Pancreas (tissue), 10 donors: ENCODE data around the gene KCNJ11. TPM values are rescaled to one million over a fixed set of nuclear protein-coding genes. Genes with fewer than 3 reads are reported as not detected.

Experiments
- ATAC-seq, 4 donors: fragments of 200-7000 bp; cut with Tn5 transposase; one replicate each; pipeline versions ENCODE4 v1.8.0 to v1.9.1; 2020; ENCODE audit warnings: mild to moderate bottlenecking in 4 of 4, moderate library complexity in 4 of 4
- DNase-seq, 6 donors: peaks; one replicate each; pipeline ENCODE4 v3.0.0-alpha.2; 2020
- FAIRE-seq: peaks from 2 replicates; lab custom pipeline; 2012; peaks lifted over from hg19 to GRCh38; lab: Jason Lieb, UNC
- H3K27ac ChIP-seq, 4 donors: fragments of 200-600 bp; sonication (generic); 1 replicate in 3 of 4; 2 replicates in 1 of 4; pipeline versions ENCODE4 v1.5.0 to v1.8.0; 2020
- H3K27me3 ChIP-seq, 4 donors: fragments of 200-600 bp; one replicate each; pipeline ENCODE4 v1.8.0; 2021
- H3K36me3 ChIP-seq, 3 donors: fragments of 200-600 bp; sonication (generic) in 1 of 3; one replicate each; pipeline versions ENCODE4 v1.5.0 to v1.8.0; 2020 to 2021
- H3K4me1 ChIP-seq, 3 donors: fragments of 200-600 bp; one replicate each; pipeline ENCODE4 v1.8.0; 2021
- H3K4me3 ChIP-seq, 4 donors: fragments of 200-600 bp; sonication (generic) in 2 of 4; one replicate each; pipeline versions ENCODE4 v1.5.0 to v1.8.0; 2020 to 2021
- H3K9me3 ChIP-seq, 4 donors: fragments of 200-600 bp; one replicate each; pipeline ENCODE4 v1.8.0; 2021
- WGBS, 2 donors: extraction: QIAGEN DNeasy Blood & Tissue Kit; methylation state at CpG; one replicate each; pipeline ENCODE4 v1.1.7; 2013; 5-methylcytosine and 5-hydroxymethylcytosine counted together
- intact Hi-C, 3 donors: fragments of 100-400 bp; cut with DNase I; formaldehyde crosslinking; loops; one replicate each; pipeline versions ENCODE4 v1.11.1 to v1.14.2; 2022
- polyA plus RNA-seq, 2 donors: library from polyadenylated mRNA; stranded (reverse); fragments of 200-250 nt; gene quantifications; one replicate each; pipeline ENCODE4 v1.2.3, GENCODE V29; 2013
- total RNA-seq, 6 donors: library from RNA; stranded (reverse); fragmentation: NEBNext Ultra II Directional in 4 of 6; extraction: Animal tissue kit (Norgen Biotek cat#: 25700) in 4 of 6; gene quantifications; one replicate each; pipeline versions ENCODE4 v1.2.1 to v1.2.4, GENCODE V29; 2021 to 2023
- TF ChIP-seq, protein P1 (sequence below), 4 donors: fragments of 200-600 bp; sonication (generic) in 3 of 4; IDR thresholded peaks; one replicate each; pipeline versions ENCODE4 v1.5.0 to v1.8.0; 2021; ENCODE audit warnings: antibody characterized with exemption in 4 of 4
- donor health status: healthy with polysubstance abuse.
- donor health status: DM: no; HTN: no; CAD: no; lungs with moderate emphysema.
- donor health status: DM: no; HTN: no; CAD: no.
- donor health status: control.
- donor health status: control.
- donor health status: Bipolar disorder and iron deficiency.
- donor health status: DM: yes; HTN: yes; CAD: no.
- donor health status: DM: no; HTN: no; CAD: no.
- donor health status: DM: no; HTN: no; CAD: no.
- donor health status: DM: yes; HTN: yes; CAD: no.

The KCNJ11 gene
- total and polyA plus RNA-seq, 8 donors = 5.0 to 17.7 (median 11.1) TPM

DNA sequence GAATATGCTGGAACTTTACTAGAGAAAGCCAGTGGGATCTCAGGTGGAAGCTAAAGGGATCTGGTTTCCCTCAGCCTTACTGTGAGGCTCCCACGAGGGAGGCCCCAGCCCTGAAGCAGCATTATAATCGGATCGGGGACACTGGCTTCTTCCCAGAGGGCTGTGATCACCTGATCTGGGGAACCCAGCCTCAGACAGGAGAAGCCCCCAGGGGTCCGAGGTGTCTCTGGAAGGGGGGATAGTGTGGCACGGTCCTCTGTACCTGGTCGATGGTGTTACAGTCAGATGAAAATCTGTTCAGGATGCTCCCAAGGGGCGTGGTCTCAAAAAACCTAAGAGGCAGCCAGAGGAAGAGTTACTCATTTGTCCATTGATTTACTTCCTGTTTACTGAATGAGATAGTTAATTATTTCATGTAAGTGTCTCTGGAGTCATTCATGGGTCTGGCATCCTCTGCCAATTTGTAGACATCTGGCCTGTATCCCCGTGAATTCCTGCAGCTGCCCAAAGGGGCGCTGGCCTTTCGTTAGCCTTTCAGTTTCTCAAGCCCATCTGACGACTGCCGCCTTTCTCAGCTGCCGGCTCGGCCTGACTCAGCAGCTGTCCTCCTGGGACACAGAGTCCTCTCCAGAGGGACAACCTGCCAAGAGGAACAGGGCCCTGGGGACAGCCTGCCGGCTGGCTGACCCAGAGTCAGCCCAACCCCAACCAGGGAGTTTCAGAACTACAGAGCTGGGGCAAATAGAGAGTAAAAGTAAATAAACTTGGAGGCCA is 17.0 kb upstream of the KCNJ11 start:
- peaks cover 8 to 13% (median 10%) of the 10 kb centered on the region in 3 donors for H3K4me1 ChIP-seq
- DNase-seq (peak; percentile 81 to 95 (median 93)), FAIRE-seq (no peak), ATAC-seq (peak; percentile 92 to 99 (median 98))
- H3K9me3 ChIP-seq = no peaks in the 10 kb centered on the region
- peak overlapping the region; percentile 62 to 84 (median 78) for H3K27ac ChIP-seq
- no peak overlapping the region for H3K4me3 ChIP-seq
- TF ChIP-seq, protein P1, sequence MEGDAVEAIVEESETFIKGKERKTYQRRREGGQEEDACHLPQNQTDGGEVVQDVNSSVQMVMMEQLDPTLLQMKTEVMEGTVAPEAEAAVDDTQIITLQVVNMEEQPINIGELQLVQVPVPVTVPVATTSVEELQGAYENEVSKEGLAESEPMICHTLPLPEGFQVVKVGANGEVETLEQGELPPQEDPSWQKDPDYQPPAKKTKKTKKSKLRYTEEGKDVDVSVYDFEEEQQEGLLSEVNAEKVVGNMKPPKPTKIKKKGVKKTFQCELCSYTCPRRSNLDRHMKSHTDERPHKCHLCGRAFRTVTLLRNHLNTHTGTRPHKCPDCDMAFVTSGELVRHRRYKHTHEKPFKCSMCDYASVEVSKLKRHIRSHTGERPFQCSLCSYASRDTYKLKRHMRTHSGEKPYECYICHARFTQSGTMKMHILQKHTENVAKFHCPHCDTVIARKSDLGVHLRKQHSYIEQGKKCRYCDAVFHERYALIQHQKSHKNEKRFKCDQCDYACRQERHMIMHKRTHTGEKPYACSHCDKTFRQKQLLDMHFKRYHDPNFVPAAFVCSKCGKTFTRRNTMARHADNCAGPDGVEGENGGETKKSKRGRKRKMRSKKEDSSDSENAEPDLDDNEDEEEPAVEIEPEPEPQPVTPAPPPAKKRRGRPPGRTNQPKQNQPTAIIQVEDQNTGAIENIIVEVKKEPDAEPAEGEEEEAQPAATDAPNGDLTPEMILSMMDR (IDR thresholded peaks at IDR 0.05) = peak in 3 of 4 donors; percentile 10 to 38 (median 17)
- intact Hi-C loops = no loop called here
- H3K27me3 ChIP-seq = no peaks in the 10 kb centered on the region
- 35 to 41% methylated on average over 15 of the region's 15 CpGs for WGBS, 2 donors
- H3K36me3 ChIP-seq = no peaks in the 10 kb centered on the region

GRCh38 chr11:17403980-17404759 is 15.7 kb upstream of the KCNJ11 start:
- peaks cover 8 to 13% (median 10%) of the 10 kb centered on the region in 3 donors for H3K4me1 ChIP-seq
- H3K36me3 ChIP-seq = no peaks in the 10 kb centered on the region
- no peak overlapping the region for H3K27ac ChIP-seq
- TF ChIP-seq, protein P1 (IDR thresholded peaks at IDR 0.05) = no peak
- H3K27me3 ChIP-seq = no peaks in the 10 kb centered on the region
- intact Hi-C loops = no loop called here
- ATAC-seq = peak in 1 of 4 donors; percentile 26
- no peak overlapping the region for H3K4me3 ChIP-seq
- no peak for FAIRE-seq
- DNase-seq = peak in 2 of 6 donors; percentile 40 to 45
- 89 to 90% methylated on average over 18 of the region's 18 CpGs for WGBS, 2 donors
- H3K9me3 ChIP-seq = no peaks in the 10 kb centered on the region

- H3K4me1 ChIP-seq = peaks cover 8 to 13% (median 10%) of the 10 kb centered on the region in 3 donors
- ATAC-seq (no peak), FAIRE-seq (no peak), DNase-seq (no peak)
- WGBS, 2 donors = 96% methylated on average over 8 of the region's 8 CpGs
- no peak overlapping the region for H3K27ac ChIP-seq
- no peaks in the 10 kb centered on the region for H3K36me3 ChIP-seq
- H3K9me3 ChIP-seq = no peaks in the 10 kb centered on the region
- TF ChIP-seq, protein P1 (IDR thresholded peaks at IDR 0.05) = no peak
- intact Hi-C loops = no loop called here
- no peaks in the 10 kb centered on the region for H3K27me3 ChIP-seq
- no peak overlapping the region for H3K4me3 ChIP-seq
Observed at GRCh38 chr11:17402486-17402885, 14.0 kb upstream of the KCNJ11 start.

DNA sequence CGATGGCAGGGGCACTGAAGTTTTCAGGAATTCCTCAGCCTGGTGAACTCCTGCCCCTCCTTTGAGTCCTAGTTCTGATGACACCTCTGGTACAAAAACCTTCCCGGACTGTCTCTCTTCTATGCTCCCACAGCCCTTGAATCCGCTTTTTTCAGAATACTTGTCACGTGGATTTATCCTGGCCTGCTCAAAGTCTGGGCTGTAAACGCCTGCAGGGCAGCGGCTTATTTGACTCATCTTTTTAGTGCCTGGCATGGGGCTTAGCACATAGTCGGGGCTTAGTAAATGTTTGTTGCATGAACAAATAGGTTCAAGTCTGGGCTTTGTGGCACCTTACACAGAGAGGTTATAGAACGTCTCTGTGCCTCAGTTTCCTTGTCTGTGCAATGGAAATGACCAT is 13.4 kb upstream of the KCNJ11 start:
- no peaks in the 10 kb centered on the region for H3K36me3 ChIP-seq
- ATAC-seq (no peak), DNase-seq (no peak), FAIRE-seq (no peak)
- H3K27ac ChIP-seq = no peak overlapping the region
- no peak overlapping the region for H3K4me3 ChIP-seq
- H3K9me3 ChIP-seq = no peaks in the 10 kb centered on the region
- intact Hi-C loops = no loop called here
- WGBS, 2 donors = 86 to 89% methylated on average over 8 of the region's 8 CpGs
- H3K4me1 ChIP-seq = peaks cover 8 to 13% (median 10%) of the 10 kb centered on the region in 3 donors
- no peaks in the 10 kb centered on the region for H3K27me3 ChIP-seq
- TF ChIP-seq, protein P1 (IDR thresholded peaks at IDR 0.05) = no peak
